H4 (cell line): Measurements from ENCODE around the gene CACNG8. TPM values are rescaled to one million over a fixed set of nuclear protein-coding genes. Genes with fewer than 3 reads are reported as not detected.

ENCODE experiments used
- DNase-seq: peaks from one replicate; pipeline ENCODE4 v3.0.0-alpha.2; 2015; ENCODE audit warnings: low spot score
- total RNA-seq: library from RNA; depleted of rRNA; stranded (reverse); fragments of >200 nt; shearing (Covaris generic); gene quantifications from 2 replicates; pipeline ENCODE4 v1.2.3, GENCODE V29; 2014

The CACNG8 gene
- total RNA-seq, 1 experiment from 2014 or later = 0.14 TPM

- DNase-seq = no peak
Measured at GRCh38 chr19:53992211-53992610, 29.5 kb downstream of the CACNG8 start.

DNA sequence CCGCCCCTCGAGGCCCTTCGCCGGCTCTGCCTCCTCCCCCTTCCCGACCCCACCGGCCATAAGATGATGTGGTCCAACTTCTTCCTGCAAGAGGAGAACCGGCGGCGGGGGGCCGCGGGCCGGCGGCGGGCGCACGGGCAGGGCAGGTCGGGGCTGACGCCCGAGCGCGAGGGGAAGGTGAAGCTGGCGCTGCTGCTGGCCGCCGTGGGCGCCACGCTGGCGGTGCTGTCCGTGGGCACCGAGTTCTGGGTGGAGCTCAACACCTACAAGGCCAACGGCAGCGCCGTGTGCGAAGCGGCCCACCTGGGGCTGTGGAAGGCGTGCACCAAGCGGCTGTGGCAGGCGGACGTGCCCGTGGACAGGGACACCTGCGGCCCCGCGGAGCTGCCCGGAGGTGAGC lies 30.1 kb downstream of the CACNG8 start:
- no peak for DNase-seq

DNA sequence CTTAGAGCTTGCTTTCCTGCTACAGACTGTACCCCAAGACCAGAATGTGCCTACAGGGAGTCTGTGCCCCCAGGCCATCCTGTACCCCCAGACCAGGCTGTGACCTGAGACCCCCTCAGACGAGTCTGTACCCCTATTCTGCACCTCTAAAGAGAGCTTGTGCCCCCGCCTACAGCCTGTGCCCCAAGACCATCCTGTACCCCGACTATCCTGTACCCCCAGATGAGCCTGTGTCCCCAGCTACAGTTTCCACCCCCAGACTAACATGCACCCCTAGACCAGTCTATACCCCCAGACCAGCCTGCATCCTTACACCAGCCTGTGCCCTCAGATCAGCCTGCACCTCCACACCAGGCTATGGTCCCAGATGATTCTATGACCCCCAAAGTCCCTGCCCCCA lies 30.7 kb downstream of the CACNG8 start:
- DNase-seq = no peak

DNA sequence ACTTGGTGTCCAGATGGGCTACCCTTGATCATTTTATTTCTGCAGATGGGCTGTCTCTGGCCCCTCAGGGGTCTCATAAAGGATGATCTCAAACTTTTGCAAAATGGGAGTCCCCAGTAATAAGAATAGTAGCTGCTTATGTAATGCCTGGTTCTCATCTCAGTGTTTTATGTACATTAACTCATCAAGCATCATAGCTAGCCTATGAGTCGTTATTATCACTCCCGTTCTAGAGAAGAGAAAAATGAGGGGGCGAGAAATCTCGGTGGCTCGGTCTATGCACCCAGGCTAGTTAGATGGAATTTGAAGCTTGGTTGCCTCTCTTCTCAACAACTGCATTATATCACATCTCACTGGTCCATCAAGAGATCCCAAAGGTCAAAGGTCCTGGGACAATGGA lies 32.1 kb downstream of the CACNG8 start:
- DNase-seq = no peak

- no peak for DNase-seq
Measured at GRCh38 chr19:53998223-53998622, 35.5 kb downstream of the CACNG8 start.

DNA sequence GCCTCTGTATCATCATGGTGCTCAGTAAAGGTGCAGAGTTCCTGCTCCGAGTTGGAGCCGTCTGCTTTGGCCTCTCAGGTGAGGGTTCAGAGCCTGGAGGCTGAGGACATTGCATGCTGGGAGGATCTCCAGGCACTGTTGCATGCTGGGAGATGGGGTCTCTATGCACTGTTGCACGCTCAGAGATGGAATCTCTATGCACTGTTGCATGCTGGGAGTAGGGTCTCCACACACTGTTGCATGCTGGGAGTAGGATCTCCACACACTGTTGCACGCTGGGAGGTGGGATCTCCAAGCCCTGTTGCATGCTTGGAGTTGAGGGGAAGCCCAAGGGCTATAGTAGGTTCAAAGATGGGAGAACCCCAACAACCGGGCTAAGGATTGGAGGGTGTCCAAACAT lies 37.0 kb downstream of the CACNG8 start:
- no peak for DNase-seq

GRCh38 chr19:54001496-54001895 lies 38.8 kb downstream of the CACNG8 start:
- no peak for DNase-seq

DNA sequence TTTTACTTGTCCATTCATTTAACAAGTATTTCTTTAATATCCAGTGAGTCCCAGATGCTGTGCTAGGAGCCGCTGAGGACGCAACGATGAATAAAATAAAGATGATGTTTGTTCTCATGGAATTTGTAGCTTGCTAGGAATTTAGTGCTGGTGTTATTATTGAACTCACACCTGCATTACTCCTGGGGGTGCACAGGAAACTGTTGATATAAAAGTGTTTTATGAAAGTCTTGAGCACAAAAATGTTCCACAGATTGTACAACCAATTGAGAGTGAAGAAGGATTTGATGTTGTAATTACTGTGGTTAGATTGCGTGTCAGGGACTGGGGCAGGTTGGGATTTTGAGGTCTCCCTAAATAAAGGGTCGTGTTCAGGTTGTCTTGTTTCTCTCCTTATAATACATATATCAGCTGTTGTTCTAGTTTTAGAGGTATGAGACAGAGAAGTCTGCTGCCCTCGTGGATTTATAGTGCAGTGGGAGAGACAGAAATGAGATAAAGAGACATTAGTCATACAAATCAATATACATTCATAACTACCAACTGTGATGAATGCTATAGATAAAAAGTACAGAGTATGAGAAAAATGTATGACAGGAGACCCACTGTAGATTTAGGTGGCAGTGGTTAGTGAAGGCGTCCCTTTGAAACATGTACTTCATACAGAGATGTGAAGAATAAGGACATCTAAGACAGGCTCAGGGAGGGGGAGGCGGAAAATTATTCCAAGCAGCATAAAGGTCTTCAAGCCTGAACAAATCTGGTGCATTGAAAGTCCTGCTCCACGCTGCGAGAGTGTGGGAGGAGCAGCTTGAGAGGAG lies 40.0 kb downstream of the CACNG8 start:
- no peak for DNase-seq

DNA sequence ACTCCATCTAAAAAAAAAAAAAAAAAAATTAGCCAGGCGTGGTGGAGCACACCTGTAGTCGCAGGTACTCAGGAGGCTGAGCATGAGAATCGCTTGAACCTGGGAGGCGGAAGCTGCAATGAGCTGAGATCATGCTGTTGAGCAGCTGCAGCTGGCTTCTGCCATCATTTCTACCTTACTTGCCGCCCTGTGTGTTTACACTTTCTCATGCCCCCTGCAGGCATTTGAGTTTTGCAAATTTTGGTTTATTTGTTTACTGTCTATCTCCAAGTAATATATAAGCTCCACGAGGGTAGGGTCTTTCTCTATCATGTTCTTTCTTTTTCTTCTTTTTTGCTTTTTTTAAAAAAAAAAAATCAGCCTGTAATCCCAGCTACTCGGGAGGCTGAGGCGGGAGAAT lies 46.7 kb downstream of the CACNG8 start:
- no peak for DNase-seq

DNA sequence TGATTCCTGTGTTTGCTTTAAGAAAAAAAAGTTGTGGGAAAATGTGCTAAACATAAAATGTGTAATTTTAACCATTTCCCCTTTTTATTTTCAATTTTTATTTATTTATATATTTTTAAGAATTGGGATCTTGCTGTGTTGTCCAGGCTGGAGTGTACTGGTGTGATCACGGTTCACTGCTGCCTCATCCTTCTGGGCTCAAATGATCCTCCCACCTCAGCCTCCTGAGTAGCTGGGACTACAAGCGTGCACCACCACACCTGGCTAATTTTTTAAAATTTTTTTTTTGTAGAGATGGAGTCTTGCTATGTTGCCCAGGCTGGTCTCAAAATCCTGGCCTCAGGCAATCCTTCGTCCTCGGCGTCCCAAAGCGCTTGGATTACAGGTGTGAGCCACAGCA lies 47.7 kb downstream of the CACNG8 start:
- DNase-seq = no peak

- DNase-seq = no peak
Measured at GRCh38 chr19:54011507-54012211, 48.9 kb downstream of the CACNG8 start.

DNA sequence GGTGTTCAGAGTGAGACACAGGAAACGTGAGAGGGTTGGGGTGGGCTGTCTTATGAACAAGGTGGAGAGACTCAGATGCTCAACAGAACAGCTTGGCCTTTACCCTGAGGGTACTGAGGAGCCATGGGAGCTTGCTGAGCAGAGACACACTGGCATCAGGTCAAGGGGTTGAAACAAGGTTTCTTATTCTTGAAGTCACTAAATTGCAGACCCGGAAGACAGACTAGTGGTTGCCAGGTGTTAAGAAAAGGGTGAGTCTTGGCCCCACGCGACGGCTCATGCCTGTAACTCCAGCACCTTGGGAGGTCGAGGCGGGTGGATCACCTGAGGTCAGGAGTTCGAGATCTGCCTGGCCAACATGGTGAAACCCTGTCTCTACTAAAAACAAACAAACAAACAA lies 51.1 kb downstream of the CACNG8 start:
- DNase-seq = no peak

GRCh38 chr19:54014920-54015560 lies 52.3 kb downstream of the CACNG8 start:
- DNase-seq = no peak

- peak; percentile 45 for DNase-seq
Measured at GRCh38 chr19:54017261-54017660, 54.5 kb downstream of the CACNG8 start.

DNA sequence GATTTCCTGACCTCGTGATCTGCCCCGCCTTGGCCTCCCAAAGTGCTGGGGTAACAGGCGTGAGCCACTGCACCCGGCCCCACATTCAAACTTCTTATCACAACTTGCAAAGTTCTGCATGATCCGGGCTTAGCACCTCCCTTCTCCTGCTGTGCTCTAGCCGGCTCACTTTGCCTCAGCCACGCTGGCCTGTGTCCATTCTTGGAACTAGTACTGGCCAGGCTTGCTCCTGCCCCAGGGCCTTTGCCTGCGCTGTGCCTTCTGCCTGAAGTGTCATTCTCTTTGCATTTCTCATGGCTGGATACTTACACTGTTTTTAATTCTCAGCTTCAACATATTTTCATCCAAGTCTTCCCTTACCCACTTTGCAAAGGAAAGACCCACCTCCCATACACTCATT lies 58.6 kb downstream of the CACNG8 start:
- DNase-seq = no peak

- DNase-seq = no peak
Measured at GRCh38 chr19:54021932-54022331, 59.2 kb downstream of the CACNG8 start.

DNA sequence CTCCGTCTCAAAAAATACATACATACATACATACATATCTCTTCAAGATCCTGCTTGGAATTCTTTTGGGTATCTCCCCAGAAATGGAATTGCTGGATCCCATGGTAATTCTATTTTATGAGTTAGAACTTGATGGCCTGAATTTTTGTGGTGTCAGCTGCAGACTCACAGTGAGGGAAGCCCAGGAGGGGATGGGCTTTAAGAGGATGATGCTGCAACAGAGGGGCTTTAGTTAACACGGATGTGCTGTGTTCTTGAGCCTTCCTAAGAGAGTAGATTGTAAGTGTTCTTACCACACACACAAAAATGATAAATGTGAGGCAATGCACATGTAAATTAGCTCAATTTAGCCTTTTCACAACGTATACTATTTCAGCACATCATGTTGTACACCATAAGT lies 60.5 kb downstream of the CACNG8 start:
- no peak for DNase-seq

- no peak for DNase-seq
Measured at GRCh38 chr19:54024660-54025059, 61.9 kb downstream of the CACNG8 start.

DNA sequence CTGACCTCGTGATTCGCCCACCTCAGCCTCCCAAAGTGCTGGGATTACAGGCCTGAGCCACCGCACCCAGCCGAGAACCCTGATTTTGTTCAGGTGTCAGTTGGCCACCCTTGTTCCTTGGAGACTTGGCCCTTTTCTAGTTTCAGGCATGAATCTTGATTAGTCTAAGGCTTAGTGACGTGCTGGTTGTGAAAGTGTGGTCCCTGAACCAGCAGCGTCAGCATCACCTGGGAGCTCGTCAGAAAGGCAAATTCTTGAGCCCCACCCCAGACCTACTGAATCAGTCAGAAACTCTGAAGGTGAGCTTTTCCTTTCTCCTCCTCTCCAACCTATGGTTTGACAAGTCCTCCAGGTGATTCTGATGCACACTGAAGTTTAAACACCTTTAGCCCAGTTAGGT lies 63.9 kb downstream of the CACNG8 start:
- no peak for DNase-seq

GRCh38 chr19:54029301-54029700 lies 66.6 kb downstream of the CACNG8 start:
- DNase-seq = no peak

- DNase-seq = peak; percentile 78
Measured at GRCh38 chr19:54029930-54030490, 67.3 kb downstream of the CACNG8 start.

DNA sequence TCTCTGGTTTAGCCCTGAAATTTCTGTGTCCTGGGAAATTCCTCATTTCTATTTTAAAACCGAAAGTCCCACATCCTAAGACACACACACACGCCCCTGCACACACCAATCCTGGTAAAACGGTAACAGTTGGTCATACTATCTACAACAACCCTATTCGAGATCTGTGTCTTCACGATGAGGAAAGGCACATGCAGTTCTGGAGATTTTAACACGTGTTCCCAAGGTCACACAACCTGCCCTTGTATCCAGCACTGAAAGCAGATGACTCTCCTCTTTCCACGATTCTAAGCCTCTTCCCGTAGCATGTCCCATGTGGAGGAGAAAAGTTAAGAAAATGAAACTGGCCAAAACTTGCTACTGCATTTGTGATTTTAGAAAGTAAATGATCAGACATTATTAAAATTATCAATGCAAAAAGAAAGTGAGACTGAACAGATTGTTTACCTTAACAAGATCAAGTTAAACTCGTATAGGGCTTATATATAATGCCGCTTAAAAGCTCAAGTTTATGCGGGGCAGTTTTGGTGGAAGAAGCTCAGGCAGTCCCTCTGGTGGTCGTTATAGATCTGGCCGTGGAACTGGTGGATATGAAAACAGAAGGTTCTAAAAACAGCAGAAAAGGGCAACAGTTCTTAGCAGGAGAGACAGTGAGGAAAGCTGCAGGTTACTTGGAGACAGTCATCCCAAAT lies 68.3 kb downstream of the CACNG8 start:
- no peak for DNase-seq
